OCI-LY7 (cell line): Measurements from ENCODE around the gene SMCR8. TPM values are rescaled to one million over a fixed set of nuclear protein-coding genes. Genes with fewer than 3 reads are reported as not detected.

Source experiments
- BruUV-seq: library from RNA; stranded (reverse); fragments of 400-500 nt; replicated peaks from 2 replicates; lab custom pipeline; 2021; lab: Mats Ljungman, UMichigan
- CTCF ChIA-PET: fragments of 300-600 bp; sonication (Branson Sonifier 250); formaldehyde crosslinking; loops from one replicate; lab custom pipeline; 2022; ENCODE audit warnings: antibody characterized with exemption; ENCODE audit not compliant: unreplicated experiment; lab: Charles Lee
- POLR2A ChIA-PET: fragments of 300-600 bp; sonication (Branson Sonifier 250); formaldehyde crosslinking; loops from one replicate; lab custom pipeline; 2022; ENCODE audit warnings: antibody characterized with exemption; lab: Charles Lee
- DNase-seq: peaks from one replicate; pipeline ENCODE4 v3.0.0-alpha.2; 2015; ENCODE audit warnings: low spot score
- H2AFZ ChIP-seq: fragments of 200-600 bp; sonication (generic), shearing (Covaris generic); 2 replicates; pipeline ENCODE4 v1.6.1; 2014; ENCODE audit warnings: mild to moderate bottlenecking, antibody characterized with exemption, low read length, moderate library complexity
- H3K27ac ChIP-seq: fragments of 200-600 bp; sonication (generic); 2 replicates; pipeline ENCODE4 v1.5.1; 2014; ENCODE audit warnings: mixed run types, low read depth, mild to moderate bottlenecking, moderate library complexity, low read length, inconsistent platforms; ENCODE audit not compliant: poor library complexity, severe bottlenecking
- H3K36me3 ChIP-seq: fragments of 200-600 bp; sonication (generic); 2 replicates; pipeline ENCODE4 v1.6.1; 2014; ENCODE audit warnings: mild to moderate bottlenecking, antibody characterized with exemption, low read length, moderate library complexity, mixed read lengths; ENCODE audit not compliant: insufficient read depth
- H3K4me1 ChIP-seq: fragments of 200-600 bp; sonication (generic); 2 replicates; pipeline ENCODE4 v1.5.1; 2014; ENCODE audit warnings: mild to moderate bottlenecking, low read length; ENCODE audit not compliant: insufficient read depth, poor library complexity, severe bottlenecking
- H3K4me2 ChIP-seq: fragments of 200-600 bp; sonication (generic); 2 replicates; pipeline ENCODE4 v1.6.1; 2014; ENCODE audit warnings: mild to moderate bottlenecking, low read length
- H3K4me3 ChIP-seq: fragments of 200-600 bp; sonication (generic); 2 replicates; pipeline ENCODE4 v1.5.1; 2014; ENCODE audit warnings: mild to moderate bottlenecking, low read depth, low read length; ENCODE audit not compliant: poor library complexity, severe bottlenecking
- H3K79me2 ChIP-seq: fragments of 200-600 bp; sonication (generic); 2 replicates; pipeline ENCODE4 v1.6.1; 2016; ENCODE audit warnings: low read depth, mild to moderate bottlenecking, low read length, moderate library complexity, mixed read lengths; ENCODE audit not compliant: insufficient read depth
- H3K9me2 ChIP-seq: fragments of 200-600 bp; sonication (generic); 2 replicates; pipeline ENCODE4 v1.6.1; 2016; ENCODE audit warnings: mild to moderate bottlenecking, low read length, mixed read lengths; ENCODE audit not compliant: insufficient read depth
- H3K9me3 ChIP-seq: fragments of 200-600 bp; sonication (generic); 2 replicates; pipeline ENCODE4 v1.6.1; 2014; ENCODE audit warnings: mild to moderate bottlenecking, mixed run types, low read length, mixed read lengths
- H4K20me1 ChIP-seq: fragments of 200-600 bp; sonication (generic); 2 replicates; pipeline ENCODE4 v1.6.1; 2014; ENCODE audit warnings: mild to moderate bottlenecking, antibody characterized with exemption, low read length, moderate library complexity, mixed read lengths; ENCODE audit not compliant: insufficient read depth
- CTCF ChIP-seq: fragments of 200-600 bp; sonication (generic); conservative IDR thresholded peaks from 2 replicates; pipeline ENCODE4 v1.5.1; 2014; ENCODE audit warnings: mild to moderate bottlenecking, antibody characterized with exemption, low read length, moderate library complexity, mixed read lengths
- EZH2phosphoT487 ChIP-seq: fragments of 200-600 bp; sonication (generic); IDR thresholded peaks from 2 replicates; pipeline ENCODE4 v1.6.1; 2018; ENCODE audit warnings: low read depth, borderline replicate concordance, mild to moderate bottlenecking, mixed run types, antibody characterized with exemption, low read length, moderate library complexity, mixed read lengths
- intact Hi-C: fragments of 100-400 bp; cut with micrococcal nuclease; formaldehyde crosslinking; loops from one replicate; pipeline ENCODE4 v1.10.0; 2022; ENCODE audit not compliant: unreplicated experiment
- total RNA-seq, 2 experiments: library from RNA; depleted of rRNA in 1 of 2; stranded (reverse); fragments of >200 nt in 1 of 2; shearing (Covaris generic) in 1 of 2; gene quantifications; 2 replicates each; pipeline ENCODE4 v1.2.3, GENCODE V29; 2014 to 2022

Gene SMCR8
- total RNA-seq, 2 experiments from 2014 or later = 11.8 to 16.1 TPM

- H3K4me1 ChIP-seq = peaks cover 3% of the 10 kb centered on the region
- no peak overlapping the region for H3K4me2 ChIP-seq
- BruUV-seq = no TSS peak
- no peak overlapping the region for H2AFZ ChIP-seq
- POLR2A ChIA-PET = no interaction called here
- no peaks in the 10 kb centered on the region for H3K9me3 ChIP-seq
- DNase-seq = no peak
- CTCF ChIA-PET = no interaction called here
- no peak for TF ChIP-seq CTCF
- no peak for TF ChIP-seq EZH2phosphoT487
- intact Hi-C loops = no loop called here
- H3K79me2 ChIP-seq = peaks cover 28% of the 10 kb centered on the region; the same call in 1 of the 2 replicates
- H3K27ac ChIP-seq = no peak overlapping the region
- no peaks in the 10 kb centered on the region for H3K9me2 ChIP-seq
- no peak overlapping the region for H3K4me3 ChIP-seq
- H4K20me1 ChIP-seq = no peaks in the 10 kb centered on the region
- peaks cover 80% of the 10 kb centered on the region for H3K36me3 ChIP-seq
Observed at GRCh38 chr17:18356624-18357023, 41.5 kb downstream of the SMCR8 start.

- intact Hi-C loops = loop anchor here (5.0 kb wide), 1 partner anchor 103 kb away; the partner anchor contains the start of gene FLII
- POLR2A ChIA-PET = interaction anchor here (0.7 kb wide), 1 partner anchor 356 kb away, joined by 3 read pairs; no protein-coding TSS in a partner anchor
Observed at GRCh38 chr17:18360518-18360917, 45.4 kb downstream of the SMCR8 start.

More at GRCh38 chr17:18360518-18360917, 45.4 kb downstream of the SMCR8 start:
- H4K20me1 ChIP-seq = no peaks in the 10 kb centered on the region
- H3K9me2 ChIP-seq = no peaks in the 10 kb centered on the region
- DNase-seq = no peak
- TF ChIP-seq EZH2phosphoT487 (no peak), CTCF (no peak)
- no peak overlapping the region for H3K4me2 ChIP-seq
- H3K4me1 ChIP-seq = peaks cover 17% of the 10 kb centered on the region
- peaks cover 52% of the 10 kb centered on the region for H3K36me3 ChIP-seq
- no peaks in the 10 kb centered on the region for H3K9me3 ChIP-seq
- no TSS peak for BruUV-seq
- H3K79me2 ChIP-seq = peaks cover 43% of the 10 kb centered on the region
- H3K4me3 ChIP-seq = no peak overlapping the region
- CTCF ChIA-PET = no interaction called here
- H2AFZ ChIP-seq = no peak overlapping the region
- H3K27ac ChIP-seq = no peak overlapping the region
